ENCODE measurements around the gene PARS2. TPM values are rescaled to one million over a fixed set of nuclear protein-coding genes. Genes with fewer than 3 reads are reported as not detected.
A peak's percentile ranks its signal among the peaks of the same experiment; 100 is the strongest.

The PARS2 gene
- total and polyA plus RNA-seq, 2 experiments from 2014 or later = 4.8 to 9.3 TPM

- Histone ChIP-seq H3K36me3 (replicated peaks; ENCODE audit: insufficient read depth, low read depth) (no peaks in the 10 kb centered on the region), H3K4me1 (ENCODE audit: insufficient read depth) (no peaks in the 10 kb centered on the region), H3K27me3 (no peaks in the 10 kb centered on the region), H2AFZ (no peak overlapping the region), H3K79me2 (no peaks in the 10 kb centered on the region), H3K27ac (no peak overlapping the region), H3K4me3 (no peak overlapping the region), H3K9me3 (ENCODE audit: low read depth) (no peaks in the 10 kb centered on the region), H3K9me2 (replicated peaks; ENCODE audit: insufficient read depth) (no peaks in the 10 kb centered on the region), H3K4me2 (no peak overlapping the region), H4K20me1 (ENCODE audit: insufficient read depth, poor library complexity, severe bottlenecking) (no peaks in the 10 kb centered on the region)
- TF ChIP-seq EZH2phosphoT487 (IDR thresholded peaks at IDR 0.05; ENCODE audit: low read depth, severe bottlenecking, unreplicated experiment) (no peak), EZH2 (IDR thresholded peaks at IDR 0.05; ENCODE audit: borderline replicate concordance) (no peak), CTCF (IDR thresholded peaks at IDR 0.05; ENCODE audit: poor library complexity) (no peak)
- WGBS (ENCODE audit: low lambda C conversion rate, missing lambda C conversion rate) = 87% methylated on average over 13 of the region's 13 CpGs
- peak; percentile 2 for DNase-seq (ENCODE audit: low spot score)
Observed at GRCh38 chr1:54812801-54813484, 48.6 kb upstream of the PARS2 start.

GRCh38 chr1:54811739-54812655 lies 47.7 kb upstream of the PARS2 start:
- no peak overlapping the region for H3K27ac ChIP-seq
- WGBS (ENCODE audit: low lambda C conversion rate, missing lambda C conversion rate) = 90% methylated on average over 17 of the region's 18 CpGs
- H3K27me3 ChIP-seq = no peaks in the 10 kb centered on the region
- DNase-seq (ENCODE audit: low spot score) = no peak
- H3K9me3 ChIP-seq (ENCODE audit: low read depth) = no peaks in the 10 kb centered on the region
- no peaks in the 10 kb centered on the region for H3K79me2 ChIP-seq
- no peaks in the 10 kb centered on the region for H4K20me1 ChIP-seq (ENCODE audit: insufficient read depth, poor library complexity, severe bottlenecking)
- H3K4me3 ChIP-seq = no peak overlapping the region
- H3K36me3 ChIP-seq (replicated peaks; ENCODE audit: insufficient read depth, low read depth) = no peaks in the 10 kb centered on the region
- TF ChIP-seq CTCF (IDR thresholded peaks at IDR 0.05; ENCODE audit: poor library complexity) = no peak
- TF ChIP-seq EZH2 (IDR thresholded peaks at IDR 0.05; ENCODE audit: borderline replicate concordance) = no peak
- TF ChIP-seq EZH2phosphoT487 (IDR thresholded peaks at IDR 0.05; ENCODE audit: low read depth, severe bottlenecking, unreplicated experiment) = no peak
- no peaks in the 10 kb centered on the region for H3K9me2 ChIP-seq (replicated peaks; ENCODE audit: insufficient read depth)
- no peak overlapping the region for H2AFZ ChIP-seq
- H3K4me2 ChIP-seq = no peak overlapping the region
- H3K4me1 ChIP-seq (ENCODE audit: insufficient read depth) = no peaks in the 10 kb centered on the region

GRCh38 chr1:54811066-54811465 lies 46.7 kb upstream of the PARS2 start:
- Histone ChIP-seq H4K20me1 (ENCODE audit: insufficient read depth, poor library complexity, severe bottlenecking) (no peaks in the 10 kb centered on the region), H3K36me3 (replicated peaks; ENCODE audit: insufficient read depth, low read depth) (no peaks in the 10 kb centered on the region), H3K4me2 (no peak overlapping the region), H3K4me1 (ENCODE audit: insufficient read depth) (no peaks in the 10 kb centered on the region), H3K9me2 (replicated peaks; ENCODE audit: insufficient read depth) (no peaks in the 10 kb centered on the region), H3K9me3 (ENCODE audit: low read depth) (no peaks in the 10 kb centered on the region), H3K4me3 (no peak overlapping the region), H3K27ac (no peak overlapping the region), H2AFZ (no peak overlapping the region), H3K79me2 (no peaks in the 10 kb centered on the region), H3K27me3 (no peaks in the 10 kb centered on the region)
- WGBS (ENCODE audit: low lambda C conversion rate, missing lambda C conversion rate) = 92% methylated on average over 5 of the region's 5 CpGs
- TF ChIP-seq CTCF (IDR thresholded peaks at IDR 0.05; ENCODE audit: poor library complexity) (no peak), EZH2 (IDR thresholded peaks at IDR 0.05; ENCODE audit: borderline replicate concordance) (no peak), EZH2phosphoT487 (IDR thresholded peaks at IDR 0.05; ENCODE audit: low read depth, severe bottlenecking, unreplicated experiment) (no peak)
- no peak for DNase-seq (ENCODE audit: low spot score)
